Measurements from ENCODE around the gene ARID3C. TPM values are rescaled to one million over a fixed set of nuclear protein-coding genes. Genes with fewer than 3 reads are reported as not detected.

The ARID3C gene
- total RNA-seq, 4 donors from 2014 or later = 0.34 to 2.0 (median 0.50) TPM

DNA sequence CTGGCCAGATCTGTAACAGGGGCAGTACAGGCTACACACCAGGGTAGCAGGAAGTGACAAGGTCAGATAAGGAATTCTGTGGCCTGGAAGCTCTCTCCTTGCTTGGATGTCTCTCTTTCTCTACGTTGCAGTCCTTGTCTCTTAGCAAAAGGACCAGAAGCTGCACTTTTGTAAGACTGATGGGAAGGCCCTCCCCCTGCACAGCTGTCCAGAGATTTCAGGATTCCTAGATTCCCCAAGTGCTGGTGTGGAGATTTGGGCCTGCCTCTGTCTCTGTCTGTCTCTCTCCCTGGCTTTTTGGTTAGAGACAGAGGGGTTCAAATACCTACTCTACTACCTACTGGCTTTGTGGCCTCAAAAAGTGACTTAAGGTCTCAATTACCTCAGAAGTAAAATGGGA is 29.3 kb downstream of the ARID3C start:
- Histone ChIP-seq H3K9me3 (no peaks in the 10 kb centered on the region), H3K36me3 (no peaks in the 10 kb centered on the region), H3K4me3 (no peak overlapping the region), H3K27me3 (no peaks in the 10 kb centered on the region), H3K4me1 (peaks cover 11% of the 10 kb centered on the region), H3K27ac (no peak overlapping the region)
- TF ChIP-seq POLR2A (IDR thresholded peaks at IDR 0.05) = no peak
- TF ChIP-seq EP300 (IDR thresholded peaks at IDR 0.05) = no peak
- TF ChIP-seq, protein P1, sequence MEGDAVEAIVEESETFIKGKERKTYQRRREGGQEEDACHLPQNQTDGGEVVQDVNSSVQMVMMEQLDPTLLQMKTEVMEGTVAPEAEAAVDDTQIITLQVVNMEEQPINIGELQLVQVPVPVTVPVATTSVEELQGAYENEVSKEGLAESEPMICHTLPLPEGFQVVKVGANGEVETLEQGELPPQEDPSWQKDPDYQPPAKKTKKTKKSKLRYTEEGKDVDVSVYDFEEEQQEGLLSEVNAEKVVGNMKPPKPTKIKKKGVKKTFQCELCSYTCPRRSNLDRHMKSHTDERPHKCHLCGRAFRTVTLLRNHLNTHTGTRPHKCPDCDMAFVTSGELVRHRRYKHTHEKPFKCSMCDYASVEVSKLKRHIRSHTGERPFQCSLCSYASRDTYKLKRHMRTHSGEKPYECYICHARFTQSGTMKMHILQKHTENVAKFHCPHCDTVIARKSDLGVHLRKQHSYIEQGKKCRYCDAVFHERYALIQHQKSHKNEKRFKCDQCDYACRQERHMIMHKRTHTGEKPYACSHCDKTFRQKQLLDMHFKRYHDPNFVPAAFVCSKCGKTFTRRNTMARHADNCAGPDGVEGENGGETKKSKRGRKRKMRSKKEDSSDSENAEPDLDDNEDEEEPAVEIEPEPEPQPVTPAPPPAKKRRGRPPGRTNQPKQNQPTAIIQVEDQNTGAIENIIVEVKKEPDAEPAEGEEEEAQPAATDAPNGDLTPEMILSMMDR (IDR thresholded peaks at IDR 0.05) = no peak
- no peak for TF ChIP-seq POLR2AphosphoS5 (IDR thresholded peaks at IDR 0.05)
- DNase-seq (ENCODE audit: low spot score in 2 of 2) = no peak
- 55% methylated on average over 1 of the region's 1 CpG for WGBS

DNA sequence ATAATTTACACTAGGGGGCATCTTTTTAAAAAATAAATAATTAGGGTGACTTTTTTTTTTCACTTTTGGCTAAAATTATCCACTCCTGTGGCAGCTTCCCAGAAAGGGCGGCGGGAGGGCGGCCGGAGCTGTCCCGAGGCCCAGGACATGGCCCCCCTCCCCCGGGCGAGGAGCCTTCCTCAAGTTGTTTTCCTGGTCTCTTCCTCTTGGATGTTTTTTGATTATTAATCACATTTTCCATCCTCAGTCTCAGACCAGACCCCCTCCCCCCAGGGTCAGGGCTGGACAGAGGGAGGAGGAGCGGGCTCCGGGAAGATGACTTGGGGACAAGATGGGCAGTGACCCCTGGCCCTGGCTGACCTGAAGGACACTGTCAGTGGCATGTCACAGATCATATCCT is 34.7 kb downstream of the ARID3C start:
- Histone ChIP-seq H3K4me3 (no peak overlapping the region), H3K4me1 (peaks cover 53% of the 10 kb centered on the region), H3K27ac (peak overlapping the region; percentile 74), H3K27me3 (peaks cover 18% of the 10 kb centered on the region), H3K36me3 (no peaks in the 10 kb centered on the region), H3K9me3 (no peaks in the 10 kb centered on the region)
- WGBS = 44% methylated on average over 9 of the region's 9 CpGs
- no peak for TF ChIP-seq POLR2AphosphoS5 (IDR thresholded peaks at IDR 0.05)
- TF ChIP-seq POLR2A (IDR thresholded peaks at IDR 0.05) = no peak
- TF ChIP-seq EP300 (IDR thresholded peaks at IDR 0.05) = no peak
- no peak for DNase-seq (ENCODE audit: low spot score in 2 of 2)

DNA sequence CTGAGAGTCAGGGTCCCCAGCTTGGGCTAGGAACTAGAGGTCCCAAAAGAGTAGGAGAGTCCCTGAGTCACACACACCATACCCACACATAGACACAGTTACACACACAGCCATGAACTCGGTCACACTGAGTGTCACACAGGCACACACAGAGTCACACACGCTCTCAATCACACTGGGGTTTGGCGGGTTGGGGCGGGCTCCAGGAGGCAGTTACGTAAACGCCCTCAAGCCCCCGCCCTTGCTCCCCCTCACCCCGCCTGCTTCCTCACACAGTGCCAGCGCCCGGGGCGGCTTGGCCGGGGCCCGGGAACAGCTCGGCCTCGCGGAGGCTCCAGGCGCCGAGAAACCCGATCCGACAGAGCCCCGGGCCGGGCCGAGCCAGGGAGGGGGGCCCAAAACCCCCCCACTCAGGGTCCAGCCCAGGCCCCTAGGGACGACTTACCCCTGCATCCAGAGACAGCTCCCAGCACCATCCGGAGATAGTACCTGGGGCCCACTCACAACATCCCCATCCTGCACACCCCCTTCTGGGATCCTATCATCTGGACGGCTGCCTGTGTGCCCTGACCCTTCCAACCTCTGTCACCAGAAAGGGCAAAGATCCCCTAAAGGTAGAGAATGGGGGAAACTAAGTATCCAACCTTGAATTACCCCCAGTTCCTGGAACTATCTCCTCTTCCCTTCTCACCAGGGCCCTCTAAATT is 35.8 kb downstream of the ARID3C start:
- Histone ChIP-seq H3K9me3 (no peaks in the 10 kb centered on the region), H3K27me3 (peaks cover 29% of the 10 kb centered on the region), H3K4me3 (no peak overlapping the region), H3K27ac (peak overlapping the region; percentile 74), H3K36me3 (no peaks in the 10 kb centered on the region), H3K4me1 (peaks cover 62% of the 10 kb centered on the region)
- peak; percentile 90 to 94 for DNase-seq (ENCODE audit: low spot score in 2 of 2)
- TF ChIP-seq EP300 (IDR thresholded peaks at IDR 0.05) = no peak
- no peak for TF ChIP-seq POLR2AphosphoS5 (IDR thresholded peaks at IDR 0.05)
- no peak for TF ChIP-seq POLR2A (IDR thresholded peaks at IDR 0.05)
- TF ChIP-seq, protein P1 (IDR thresholded peaks at IDR 0.05) = no peak
- WGBS = 3% methylated on average over 11 of the region's 26 CpGs

DNA sequence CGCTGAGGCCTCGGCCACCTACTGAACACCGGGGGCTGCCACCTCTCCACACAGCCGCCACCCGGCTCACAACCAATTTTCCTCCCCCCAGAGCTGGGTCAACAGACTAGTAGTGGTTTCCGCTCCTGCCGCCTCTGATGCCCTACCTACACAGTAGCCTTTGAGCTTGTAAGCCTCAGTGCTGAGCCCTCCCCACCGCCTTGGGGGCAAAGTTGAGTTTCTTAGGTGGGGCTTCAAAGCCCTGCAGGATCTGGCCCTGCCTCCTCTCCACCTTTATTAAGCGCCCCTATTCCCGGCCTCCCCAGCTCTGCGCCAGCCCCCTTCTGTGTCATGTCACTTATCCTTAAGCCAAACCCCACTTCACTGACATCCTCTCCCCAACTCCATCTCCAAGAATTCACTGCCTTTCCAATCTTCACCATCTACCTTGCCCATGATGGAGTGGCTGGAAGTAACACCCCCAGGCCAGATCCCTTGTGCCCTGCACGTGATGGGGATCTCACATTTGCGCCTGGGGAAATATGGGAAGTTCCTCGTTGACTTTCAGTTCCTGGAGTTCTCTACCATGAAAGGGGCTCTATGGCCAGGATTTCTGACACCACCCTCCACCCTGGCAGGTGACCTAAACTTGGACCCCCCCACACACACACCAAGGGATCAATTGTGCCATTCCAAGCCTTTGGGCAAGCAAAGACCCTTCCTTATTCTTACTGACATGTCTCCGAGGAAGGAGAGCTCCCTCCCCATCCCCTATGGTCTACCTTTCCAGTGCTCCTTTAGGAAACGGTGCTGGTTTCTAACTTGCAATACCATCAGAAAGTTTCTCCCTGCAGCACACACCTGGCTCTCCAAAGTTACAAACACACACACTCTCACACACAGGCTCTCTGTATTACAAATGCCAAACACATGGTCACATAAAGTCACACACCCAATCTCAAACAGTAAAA is 36.7 kb downstream of the ARID3C start:
- Histone ChIP-seq H3K36me3 (no peaks in the 10 kb centered on the region), H3K9me3 (no peaks in the 10 kb centered on the region), H3K4me1 (peaks cover 62% of the 10 kb centered on the region), H3K4me3 (peak overlapping the region; percentile 66), H3K27me3 (peaks cover 31% of the 10 kb centered on the region), H3K27ac (peak overlapping the region; percentile 25)
- no peak for DNase-seq (ENCODE audit: low spot score in 2 of 2)
- no peak for TF ChIP-seq POLR2AphosphoS5 (IDR thresholded peaks at IDR 0.05)
- TF ChIP-seq, protein P1 (IDR thresholded peaks at IDR 0.05) = no peak
- TF ChIP-seq POLR2A (IDR thresholded peaks at IDR 0.05) = no peak
- TF ChIP-seq EP300 (IDR thresholded peaks at IDR 0.05) = no peak
- 49% methylated on average over 10 of the region's 16 CpGs for WGBS

DNA sequence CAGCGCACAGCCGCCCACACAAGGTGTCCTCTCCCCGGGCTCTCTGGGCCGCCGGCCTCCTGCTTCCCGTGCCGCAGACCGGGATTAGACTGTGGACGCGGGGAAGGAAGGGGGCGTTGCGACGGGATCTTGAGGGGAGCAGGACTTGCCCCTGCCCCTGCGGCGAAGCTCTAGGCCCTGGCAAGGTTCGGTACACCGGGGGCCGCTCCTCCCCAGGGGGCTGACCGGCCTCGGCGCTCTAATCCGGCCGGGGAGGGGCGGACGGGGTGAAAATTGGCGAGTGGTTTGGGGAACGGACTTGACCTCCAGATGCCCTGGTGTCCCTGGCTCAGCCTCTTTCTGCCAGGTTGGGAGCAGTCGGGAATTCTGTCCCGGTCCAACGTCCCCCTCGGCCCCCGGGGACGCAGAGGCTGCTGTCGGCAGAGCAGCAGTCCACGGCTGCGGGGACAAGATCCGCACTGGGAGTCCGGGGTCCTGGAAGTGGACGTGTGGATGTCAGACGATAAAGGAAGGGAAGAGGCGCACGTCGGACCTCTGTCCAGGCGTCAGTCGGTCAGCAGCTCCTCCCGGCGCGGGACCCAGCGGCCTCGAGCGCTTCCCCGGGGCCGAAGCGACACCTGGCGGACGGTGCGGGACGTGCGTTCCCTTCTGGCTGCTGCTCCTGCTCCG is 37.5 kb downstream of the ARID3C start:
- no peaks in the 10 kb centered on the region for H3K36me3 ChIP-seq
- peaks cover 31% of the 10 kb centered on the region for H3K27me3 ChIP-seq
- peak overlapping the region; percentile 25 for H3K27ac ChIP-seq
- H3K4me3 ChIP-seq = peak overlapping the region; percentile 66
- no peaks in the 10 kb centered on the region for H3K9me3 ChIP-seq
- no peak for TF ChIP-seq POLR2AphosphoS5 (IDR thresholded peaks at IDR 0.05)
- TF ChIP-seq, protein P1 (IDR thresholded peaks at IDR 0.05) = peak; percentile 44 to 94
- no CpG with 5 or more reads among the region's 60 CpGs for WGBS
- DNase-seq (ENCODE audit: low spot score in 2 of 2) = peak; percentile 88 to 94
- peaks cover 62% of the 10 kb centered on the region for H3K4me1 ChIP-seq
